SK-N-MC (cell line): Measurements from ENCODE around the gene CCDC150.

Experiments used
- DNase-seq: peaks from one replicate; pipeline ENCODE4 v3.0.0-alpha.2; 2011; ENCODE audit warnings: low read depth, low spot score
- H3K27ac ChIP-seq: fragments of 200-600 bp; sonication (generic); 2 replicates; pipeline ENCODE4 v1.5.1; 2016; ENCODE audit warnings: mixed run types
- H3K36me3 ChIP-seq: fragments of 200-600 bp; sonication (generic); 2 replicates; pipeline ENCODE4 v1.6.1; 2017; ENCODE audit warnings: antibody characterized with exemption, low read length, mixed read lengths; ENCODE audit not compliant: insufficient read depth
- H3K4me3 ChIP-seq: fragments of 200-600 bp; sonication (generic); 2 replicates; pipeline ENCODE4 v1.5.1; 2016
- H3K9ac ChIP-seq: fragments of 200-600 bp; sonication (generic); 2 replicates; pipeline ENCODE4 v1.8.0; 2017; ENCODE audit warnings: mixed run types, mixed read lengths; ENCODE audit not compliant: insufficient read length
- H3K9me3 ChIP-seq: fragments of 200-600 bp; sonication (generic); 2 replicates; pipeline ENCODE4 v1.6.1; 2017; ENCODE audit warnings: low read depth, mild to moderate bottlenecking, antibody characterized with exemption, low read length, moderate library complexity, mixed read lengths
- EZH2 ChIP-seq: fragments of 200-600 bp; sonication (generic); IDR thresholded peaks from one replicate; pipeline ENCODE4 v1.6.1; 2017; ENCODE audit warnings: antibody characterized with exemption
- FOXP2 ChIP-seq: optimal IDR thresholded peaks from 2 replicates; pipeline ENCODE3; 2011; ENCODE audit warnings: mild to moderate bottlenecking, moderate library complexity; ENCODE audit not compliant: insufficient read depth; ENCODE audit errors: extremely low read length, control extremely low read depth
- POLR2AphosphoS5 ChIP-seq: IDR thresholded peaks from 2 replicates; pipeline ENCODE4 v1.6.1; 2012; ENCODE audit warnings: mild to moderate bottlenecking, low read depth, low read length, borderline replicate concordance

CCDC150 gene

GRCh38 chr2:196651387-196652094 lies 12.0 kb downstream of the CCDC150 start:
- TF ChIP-seq FOXP2 (no peak), POLR2AphosphoS5 (no peak), EZH2 (no peak)
- Histone ChIP-seq H3K27ac (no peak overlapping the region), H3K4me3 (no peak overlapping the region), H3K36me3 (peaks cover 67% of the 10 kb centered on the region), H3K9me3 (peaks cover 34% of the 10 kb centered on the region; the same call in 1 of the 2 replicates), H3K9ac (no peak overlapping the region)
- DNase-seq: no peak

DNA sequence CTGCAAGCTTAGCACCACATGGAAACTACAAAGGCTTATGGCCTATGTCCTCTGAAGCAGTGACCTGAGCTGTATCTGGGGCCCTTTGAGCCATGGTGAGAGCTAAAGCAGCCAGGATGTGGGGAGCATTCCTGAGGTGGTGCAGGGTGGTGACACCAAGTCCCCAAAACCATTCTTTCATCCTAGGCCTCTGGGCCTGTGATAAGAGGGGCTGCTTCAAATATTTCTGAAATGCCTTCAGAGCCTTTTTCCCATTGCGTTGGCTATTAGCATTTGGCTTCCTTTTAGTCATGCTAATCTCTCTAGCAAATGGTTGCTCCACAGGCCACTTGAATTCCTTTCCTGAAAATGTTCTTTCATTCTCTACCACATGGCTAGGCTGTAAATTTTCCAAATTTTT lies 13.4 kb downstream of the CCDC150 start:
- no peak overlapping the region for H3K27ac ChIP-seq
- H3K4me3 ChIP-seq: no peak overlapping the region
- no peak for DNase-seq
- H3K36me3 ChIP-seq: peaks cover 76% of the 10 kb centered on the region
- no peak for TF ChIP-seq FOXP2
- no peak for TF ChIP-seq POLR2AphosphoS5
- H3K9ac ChIP-seq: no peak overlapping the region
- H3K9me3 ChIP-seq: peaks cover 34% of the 10 kb centered on the region; the same call in 1 of the 2 replicates

DNA sequence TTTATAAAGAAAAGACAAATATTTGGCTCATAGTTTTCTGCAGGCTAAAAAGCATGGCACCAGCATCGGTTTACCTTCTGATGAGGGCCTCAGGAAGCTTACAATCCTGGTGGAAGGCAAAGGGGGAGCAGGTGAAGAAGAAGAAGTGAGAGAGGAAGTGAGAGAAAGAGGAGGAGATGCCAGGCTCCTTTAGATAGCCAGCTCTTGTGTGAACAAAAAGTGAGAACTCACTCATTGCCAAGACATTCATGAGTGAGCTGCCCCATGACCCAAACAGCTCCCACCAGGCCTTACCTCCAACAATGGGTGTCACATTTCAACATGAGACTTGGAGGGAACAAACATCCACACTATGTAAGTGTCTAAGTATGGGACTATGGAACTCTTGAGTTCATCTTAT lies 14.3 kb downstream of the CCDC150 start:
- TF ChIP-seq EZH2 (no peak), POLR2AphosphoS5 (no peak), FOXP2 (no peak)
- H3K36me3 ChIP-seq: peaks cover 72% of the 10 kb centered on the region

GRCh38 chr2:196655761-196656160 lies 16.2 kb downstream of the CCDC150 start:
- H3K9me3 ChIP-seq: peaks cover 20% of the 10 kb centered on the region; the same call in 1 of the 2 replicates
- H3K9ac ChIP-seq: no peak overlapping the region
- H3K36me3 ChIP-seq: peaks cover 77% of the 10 kb centered on the region
- H3K4me3 ChIP-seq: no peak overlapping the region
- DNase-seq: no peak
- no peak overlapping the region for H3K27ac ChIP-seq
- no peak for TF ChIP-seq FOXP2
- TF ChIP-seq POLR2AphosphoS5: no peak
- TF ChIP-seq EZH2: no peak

More for the DNA sequence above, 14.3 kb downstream of the CCDC150 start:
- Histone ChIP-seq H3K4me3 (no peak overlapping the region), H3K9ac (no peak overlapping the region), H3K9me3 (peaks cover 30% of the 10 kb centered on the region; the same call in 1 of the 2 replicates), H3K27ac (no peak overlapping the region)
- no peak for DNase-seq

- Histone ChIP-seq H3K36me3 (peaks cover 66% of the 10 kb centered on the region), H3K4me3 (no peak overlapping the region), H3K9me3 (peaks cover 11% of the 10 kb centered on the region; the same call in 1 of the 2 replicates), H3K9ac (no peak overlapping the region), H3K27ac (no peak overlapping the region)
- TF ChIP-seq POLR2AphosphoS5: no peak
- no peak for TF ChIP-seq FOXP2
- no peak for DNase-seq
Measured at GRCh38 chr2:196657333-196657732, 17.8 kb downstream of the CCDC150 start.

DNA sequence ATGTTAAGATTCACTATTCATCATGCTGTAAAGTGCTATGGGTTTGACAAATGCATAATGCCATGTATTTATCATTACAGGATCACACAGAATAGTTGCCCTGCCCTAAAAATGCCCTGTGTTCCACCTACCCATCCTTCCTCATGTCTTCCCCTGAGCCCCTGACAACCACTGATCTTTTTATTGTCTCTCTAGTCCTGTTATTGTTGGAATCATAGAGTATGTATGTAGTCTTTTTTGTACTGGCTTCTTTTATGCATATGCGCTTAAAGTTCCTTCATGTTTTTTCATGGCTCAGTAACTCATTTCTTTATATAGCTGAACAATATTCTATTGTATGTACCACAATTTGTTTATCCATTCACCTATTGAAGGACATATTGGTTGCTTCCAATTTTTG lies 20.3 kb downstream of the CCDC150 start:
- H3K36me3 ChIP-seq: peaks cover 54% of the 10 kb centered on the region
- no peak overlapping the region for H3K27ac ChIP-seq
- H3K9me3 ChIP-seq: no peaks in the 10 kb centered on the region
- no peak for DNase-seq
- H3K9ac ChIP-seq: no peak overlapping the region
- no peak for TF ChIP-seq POLR2AphosphoS5
- no peak for TF ChIP-seq EZH2
- no peak for TF ChIP-seq FOXP2
- no peak overlapping the region for H3K4me3 ChIP-seq

- Histone ChIP-seq H3K9me3 (no peaks in the 10 kb centered on the region), H3K9ac (no peak overlapping the region), H3K27ac (no peak overlapping the region), H3K36me3 (peaks cover 51% of the 10 kb centered on the region), H3K4me3 (no peak overlapping the region)
- DNase-seq: no peak
- TF ChIP-seq EZH2: no peak
- no peak for TF ChIP-seq POLR2AphosphoS5
Measured at GRCh38 chr2:196660244-196660643, 20.7 kb downstream of the CCDC150 start.

DNA sequence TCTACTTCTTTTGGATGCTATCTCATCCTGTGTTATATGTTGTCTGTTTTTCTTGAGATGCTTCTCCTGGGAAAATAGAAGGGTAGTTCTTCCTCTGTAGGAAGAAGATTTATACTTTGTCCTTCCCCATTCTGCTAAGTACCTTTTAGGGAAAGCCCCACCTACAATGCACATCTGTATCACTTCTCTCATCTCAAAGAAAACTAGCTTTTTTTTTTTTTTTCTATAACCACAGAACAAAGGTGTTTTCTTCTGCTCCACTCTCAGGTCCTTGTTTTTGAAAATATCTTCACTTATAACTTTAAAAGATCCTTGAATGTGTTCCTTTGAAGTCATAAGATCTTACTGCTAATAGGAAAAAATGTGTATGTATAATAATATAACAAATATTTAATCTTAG lies 30.8 kb downstream of the CCDC150 start:
- H3K27ac ChIP-seq: no peak overlapping the region
- H3K36me3 ChIP-seq: peaks cover 22% of the 10 kb centered on the region
- H3K9me3 ChIP-seq: no peaks in the 10 kb centered on the region
- no peak for DNase-seq
- no peak overlapping the region for H3K4me3 ChIP-seq
- TF ChIP-seq EZH2 (no peak), FOXP2 (no peak), POLR2AphosphoS5 (no peak)
- H3K9ac ChIP-seq: no peak overlapping the region

DNA sequence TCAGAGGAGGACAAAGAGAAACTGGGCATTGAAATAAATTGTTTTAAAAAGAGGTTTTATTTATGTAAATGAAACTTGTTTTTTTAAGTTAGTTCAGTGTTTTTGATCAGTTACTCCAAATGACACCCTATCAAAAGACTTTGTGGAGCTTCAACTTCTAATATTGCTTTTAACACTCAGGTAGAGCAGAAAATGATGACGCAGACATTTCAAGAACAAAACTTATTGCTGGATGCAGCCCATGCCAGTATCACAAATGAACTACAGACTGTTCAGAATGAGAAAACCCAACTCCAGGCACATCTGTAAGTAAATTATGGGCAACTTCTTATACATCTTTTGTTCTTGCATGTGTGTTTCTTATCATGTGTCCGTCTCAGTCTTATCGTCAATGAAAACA lies 36.4 kb downstream of the CCDC150 start:
- peaks cover 26% of the 10 kb centered on the region for H3K36me3 ChIP-seq
- H3K27ac ChIP-seq: no peak overlapping the region

More for the DNA sequence above, 36.4 kb downstream of the CCDC150 start:
- no peak for TF ChIP-seq FOXP2
- TF ChIP-seq POLR2AphosphoS5: no peak
- no peak for TF ChIP-seq EZH2
- Histone ChIP-seq H3K4me3 (no peak overlapping the region), H3K9me3 (no peaks in the 10 kb centered on the region), H3K9ac (no peak overlapping the region)
- no peak for DNase-seq
